HFF-Myc (cell line): ENCODE results near the gene IWS1.
"Not testable (repeated sequence)": the region's sequence is repeated elsewhere in the genome, so short reads cannot be mapped to it uniquely, and the experiment has no call there.

Experiments
- DNase-seq: peaks from one replicate; pipeline ENCODE4 v3.0.0-alpha.2; 2011; ENCODE audit warnings: low read depth; ENCODE audit errors: extremely low read depth
- H3K4me3 ChIP-seq: replicated peaks from 2 replicates; pipeline ENCODE4 v1.5.1; 2011; ENCODE audit warnings: low read depth, mild to moderate bottlenecking, control low read depth, low read length
- TF ChIP-seq, protein P1 (sequence below): IDR thresholded peaks from 2 replicates; pipeline ENCODE4 v1.5.1; 2012; ENCODE audit warnings: mild to moderate bottlenecking, low read depth, low read length, control low read depth; ENCODE audit errors: missing control alignments

The IWS1 gene

DNA sequence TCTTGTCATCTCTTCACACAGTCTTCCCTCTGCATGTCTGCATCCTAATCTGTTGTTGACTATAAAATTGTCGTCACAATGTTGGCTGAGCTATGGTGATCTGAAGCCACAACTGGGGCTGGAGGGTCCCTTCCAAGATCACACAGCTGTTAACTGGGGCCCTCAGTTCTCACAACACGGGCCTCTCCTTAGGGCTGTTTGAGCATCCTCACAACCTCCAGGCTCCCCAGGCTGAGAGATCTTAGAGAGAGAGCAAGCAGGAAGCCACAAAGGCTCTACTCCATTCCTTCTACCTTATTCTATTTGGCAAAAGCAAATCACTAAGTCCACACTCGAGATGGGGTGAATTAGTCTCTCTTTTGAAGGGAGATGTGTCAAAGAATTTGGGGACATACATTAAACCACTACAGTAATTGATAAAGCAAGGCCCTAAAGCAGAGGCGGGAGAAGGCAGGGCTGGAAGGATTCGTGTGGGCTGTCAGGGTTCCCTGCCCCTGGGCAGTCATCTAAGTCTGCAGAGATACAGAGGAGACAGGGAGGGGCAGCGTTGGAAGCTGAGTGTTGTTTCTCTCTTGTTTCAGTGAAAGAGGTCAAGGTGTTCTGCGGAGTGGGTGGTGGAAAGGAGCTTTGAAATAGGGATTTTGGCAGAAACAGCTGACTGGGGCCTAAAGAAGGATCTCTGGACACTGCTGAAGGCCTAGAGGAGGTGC, 25.1 kb upstream of the IWS1 start:
- TF ChIP-seq, protein P1, sequence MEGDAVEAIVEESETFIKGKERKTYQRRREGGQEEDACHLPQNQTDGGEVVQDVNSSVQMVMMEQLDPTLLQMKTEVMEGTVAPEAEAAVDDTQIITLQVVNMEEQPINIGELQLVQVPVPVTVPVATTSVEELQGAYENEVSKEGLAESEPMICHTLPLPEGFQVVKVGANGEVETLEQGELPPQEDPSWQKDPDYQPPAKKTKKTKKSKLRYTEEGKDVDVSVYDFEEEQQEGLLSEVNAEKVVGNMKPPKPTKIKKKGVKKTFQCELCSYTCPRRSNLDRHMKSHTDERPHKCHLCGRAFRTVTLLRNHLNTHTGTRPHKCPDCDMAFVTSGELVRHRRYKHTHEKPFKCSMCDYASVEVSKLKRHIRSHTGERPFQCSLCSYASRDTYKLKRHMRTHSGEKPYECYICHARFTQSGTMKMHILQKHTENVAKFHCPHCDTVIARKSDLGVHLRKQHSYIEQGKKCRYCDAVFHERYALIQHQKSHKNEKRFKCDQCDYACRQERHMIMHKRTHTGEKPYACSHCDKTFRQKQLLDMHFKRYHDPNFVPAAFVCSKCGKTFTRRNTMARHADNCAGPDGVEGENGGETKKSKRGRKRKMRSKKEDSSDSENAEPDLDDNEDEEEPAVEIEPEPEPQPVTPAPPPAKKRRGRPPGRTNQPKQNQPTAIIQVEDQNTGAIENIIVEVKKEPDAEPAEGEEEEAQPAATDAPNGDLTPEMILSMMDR = no peak
- H3K4me3 ChIP-seq = no peak overlapping the region
- DNase-seq = no peak

DNA sequence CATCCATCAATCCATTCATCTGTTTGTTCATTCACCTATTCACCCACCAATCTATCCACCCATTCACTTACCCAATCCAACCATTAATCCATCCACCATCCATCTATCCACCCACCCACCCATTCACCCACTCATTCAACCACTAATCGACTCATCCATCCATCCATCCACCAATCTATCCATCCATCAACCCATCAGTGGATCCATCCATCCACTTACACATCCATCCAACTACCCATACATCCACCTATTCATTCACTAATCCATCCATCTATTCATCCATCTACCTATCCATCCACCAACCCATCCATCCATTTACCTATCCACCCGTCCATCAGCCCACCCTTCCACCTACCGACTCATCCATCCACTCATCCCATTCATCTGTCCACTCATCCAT, 20.5 kb upstream of the IWS1 start:
- H3K4me3 ChIP-seq = no peak overlapping the region
- DNase-seq = no peak
- TF ChIP-seq, protein P1 = no peak

GRCh38 chr2:127545796-127546195, 19.5 kb upstream of the IWS1 start:
- TF ChIP-seq, protein P1 = no peak

GRCh38 chr2:127545189-127545588, 18.9 kb upstream of the IWS1 start:
- no peak for DNase-seq
- TF ChIP-seq, protein P1 = no peak
- no peak overlapping the region for H3K4me3 ChIP-seq

More at GRCh38 chr2:127545796-127546195, 19.5 kb upstream of the IWS1 start:
- H3K4me3 ChIP-seq = no peak overlapping the region
- no peak for DNase-seq

DNA sequence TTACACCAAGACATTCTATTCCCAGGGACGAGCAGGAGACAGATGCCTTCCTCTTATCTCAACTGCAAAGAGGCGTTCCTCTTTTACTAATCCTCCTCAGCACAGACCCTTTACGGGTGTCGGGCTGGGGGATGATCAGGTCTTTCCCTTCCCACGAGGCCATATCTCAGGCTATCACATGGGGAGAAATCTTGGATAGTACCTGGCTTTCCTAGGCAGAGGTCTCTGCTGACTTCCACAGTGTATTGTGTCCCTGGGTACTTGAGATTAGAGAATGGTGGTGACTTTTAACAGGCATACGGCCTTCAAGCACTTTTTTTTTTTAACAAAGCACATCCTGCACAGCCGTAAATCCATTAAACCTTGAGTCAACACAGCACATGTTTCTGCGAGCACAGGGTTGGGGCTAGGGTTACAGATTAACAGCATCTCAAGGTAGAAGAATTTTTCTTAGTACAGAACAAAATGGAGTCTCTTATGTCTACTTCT, 16.8 kb upstream of the IWS1 start:
- not testable (repeated sequence) for H3K4me3 ChIP-seq, DNase-seq

DNA sequence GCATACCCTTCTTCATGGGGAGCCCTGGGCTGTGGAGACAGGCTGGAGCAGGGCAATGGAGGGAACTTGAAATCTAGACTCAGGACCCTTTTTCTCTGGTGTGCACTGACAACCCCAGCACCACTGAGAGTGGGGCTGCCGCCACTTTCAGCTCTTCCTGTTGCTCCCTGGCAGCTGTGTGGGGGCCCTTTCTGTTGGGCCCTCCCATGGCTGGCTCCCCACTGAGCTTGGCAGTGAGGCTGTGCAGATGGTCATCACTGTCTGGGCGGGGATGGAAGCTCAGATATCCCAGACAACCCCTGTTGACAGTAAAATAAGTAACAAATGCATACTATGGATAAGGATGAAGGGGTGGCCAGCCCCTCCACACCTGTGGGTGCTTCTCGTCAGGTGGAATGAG, 15.9 kb upstream of the IWS1 start:
- TF ChIP-seq, protein P1 = no peak
- no peak overlapping the region for H3K4me3 ChIP-seq
- no peak for DNase-seq

DNA sequence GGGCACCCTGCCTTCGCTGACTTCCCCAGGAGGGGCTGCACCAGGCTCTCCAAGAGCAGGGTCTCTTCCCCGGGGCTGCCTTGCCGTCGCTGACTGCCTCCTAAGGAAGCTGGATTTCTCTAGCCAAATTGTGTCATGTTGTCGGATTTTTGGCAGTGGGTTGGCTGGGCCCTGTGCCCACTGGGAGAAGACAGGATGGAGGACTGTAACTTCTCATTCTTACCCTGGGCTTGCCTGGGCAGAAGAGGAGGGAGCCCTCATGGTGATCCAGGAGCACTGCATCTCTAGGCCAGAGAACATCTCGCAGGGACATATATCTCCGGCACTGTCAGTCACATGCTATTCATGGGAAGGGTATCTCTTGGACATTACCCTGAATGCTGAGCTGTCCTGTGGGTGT, 15.5 kb upstream of the IWS1 start:
- no peak overlapping the region for H3K4me3 ChIP-seq
- TF ChIP-seq, protein P1 = no peak
- DNase-seq = no peak
